ENCODE results near the gene MUC6. TPM values are rescaled to one million over a fixed set of nuclear protein-coding genes. Genes with fewer than 3 reads are reported as not detected.

The MUC6 gene
- total and polyA plus RNA-seq, 2 donors (not counting 3 experiments of a cell fraction or from before 2014, with no cell fraction given): not detected

- Histone ChIP-seq H3K9me1 (replicated peaks; ENCODE audit: control insufficient read depth, extremely low read depth, insufficient read depth, low read length) (no peaks in the 10 kb centered on the region), H3K9ac (replicated peaks; ENCODE audit: extremely low read depth, insufficient read depth, low read length) (no peak overlapping the region), H3K27me3 (ENCODE audit: control insufficient read depth in 2 of 2, insufficient read depth in 2 of 2, low read length in 2 of 2) (no peaks in the 10 kb centered on the region), H4K20me1 (replicated peaks; ENCODE audit: control insufficient read depth, extremely low read depth, insufficient read depth, low read length) (no peaks in the 10 kb centered on the region), H3K36me3 (ENCODE audit: control insufficient read depth in 2 of 2, extremely low read depth in 1 of 2, insufficient read depth in 2 of 2, low read length in 2 of 2) (peaks cover 9 to 24% of the 10 kb centered on the region in 2 experiments), H3K9me3 (replicated peaks; ENCODE audit: control insufficient read depth, insufficient read depth, low read length) (no peaks in the 10 kb centered on the region), H3K4me3 (replicated peaks in 1 of 3; ENCODE audit: insufficient read depth in 1 of 3, low read depth in 1 of 3, low read length in 3 of 3) (no peak overlapping the region), H3K4me2 (ENCODE audit: insufficient read depth, low read length) (no peak overlapping the region), H3K79me2 (ENCODE audit: control insufficient read depth, insufficient read depth, low read length) (no peaks in the 10 kb centered on the region), H2AFZ (ENCODE audit: low read depth, low read length) (no peak overlapping the region), H3K27ac (ENCODE audit: insufficient read depth, low read depth, low read length) (no peak overlapping the region), H3K4me1 (ENCODE audit: control insufficient read depth, extremely low read depth, insufficient read depth, low read length) (no peaks in the 10 kb centered on the region)
- BruUV-seq (replicated peaks): no TSS peak
- DNase-seq (ENCODE audit: low read depth, low spot score) (no peak), FAIRE-seq (no peak)
- dilution Hi-C loops (cut with MboI; ENCODE audit: extremely low pct_ligation_motif_present, low sequenced_read_pairs): no loop called here
- POLR2A ChIA-PET: no interaction called here
- intact Hi-C loops (cut with micrococcal nuclease): no loop called here
- TF ChIP-seq POLR2A (IDR thresholded peaks at IDR 0.05; ENCODE audit: low read depth, low read length) (no peak), MAX (IDR thresholded peaks at IDR 0.05; ENCODE audit: insufficient read depth, insufficient read length) (no peak), MYC (IDR thresholded peaks at IDR 0.05; ENCODE audit: low read depth, low read length) (no peak), FOS (IDR thresholded peaks at IDR 0.05; ENCODE audit: borderline replicate concordance, insufficient read depth, low read length) (no peak), GATA2 (IDR thresholded peaks at IDR 0.05; ENCODE audit: insufficient read depth, insufficient read length, low read depth, low read length) (no peak), POLR2AphosphoS5 (IDR thresholded peaks at IDR 0.05; ENCODE audit: insufficient read depth, low read depth, low read length) (no peak), EZH2 (IDR thresholded peaks at IDR 0.05; ENCODE audit: borderline replicate concordance, low read depth, low read length, severe bottlenecking) (no peak), CTCF (IDR thresholded peaks at IDR 0.05; ENCODE audit: extremely low read depth in 1 of 2, insufficient read depth in 1 of 2, low read depth in 1 of 2, low read length in 2 of 2) (no peak), JUN (IDR thresholded peaks at IDR 0.05; ENCODE audit: borderline replicate concordance, insufficient read depth, insufficient read length, low read depth) (no peak)
- CTCF ChIA-PET: no interaction called here
Measured at GRCh38 chr11:1014276-1014675, 22.2 kb downstream of the MUC6 start.
